GM18520 (cell line): ENCODE data around the gene SYT12.

Source experiments
- ATAC-seq: cut with Tn5 transposase; IDR thresholded peaks from one replicate; pipeline ENCODE4 v1.9.1; 2021; ENCODE audit not compliant: unreplicated experiment

Gene SYT12

GRCh38 chr11:67098799-67099429 is 76.0 kb downstream of the SYT12 start:
- ATAC-seq, result no peak

DNA sequence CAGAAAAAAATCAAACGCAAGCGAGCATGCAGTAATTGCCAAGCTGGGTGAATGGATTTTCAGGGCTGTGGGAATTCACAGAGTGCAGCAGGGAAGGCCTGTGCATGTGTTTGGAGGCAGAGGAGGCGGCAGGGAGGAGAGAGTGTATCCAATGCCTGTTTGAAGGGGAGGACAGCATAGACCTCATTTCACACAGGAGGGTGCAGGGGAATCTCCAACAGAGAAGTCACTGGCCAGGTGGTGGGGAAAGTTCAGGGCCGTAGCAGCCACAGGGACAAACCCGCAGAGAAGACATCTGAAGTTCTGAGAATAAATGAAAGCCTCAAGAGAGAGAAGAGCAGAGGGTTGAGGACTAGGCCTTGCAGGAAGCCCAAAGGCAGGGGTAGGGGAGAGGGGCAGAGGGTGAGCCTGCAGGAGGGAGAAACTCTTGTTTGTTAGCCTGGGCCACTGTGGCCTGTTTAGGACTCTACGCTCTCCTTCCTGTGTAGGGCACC is 76.9 kb downstream of the SYT12 start:
- no peak for ATAC-seq
